NCI-H2171 treated with DMSO at 0.1 percent for 48 hours (cell line): ENCODE results near the gene STAT5B.
A peak's percentile ranks its signal among the peaks of the same experiment; 100 is the strongest.
"Not testable (repeated sequence)": the region's sequence is repeated elsewhere in the genome, so short reads cannot be mapped to it uniquely, and the experiment has no call there.

ENCODE experiments used
- DNase-seq: peaks from one replicate; lab custom pipeline; 2025; lab: John Stamatoyannopoulos, UW

Gene STAT5B

GRCh38 chr17:42193216-42193968 lies 82.8 kb downstream of the STAT5B start:
- no peak for DNase-seq

- no peak for DNase-seq
Observed at GRCh38 chr17:42192189-42193126, 83.7 kb downstream of the STAT5B start.

GRCh38 chr17:42191275-42191608 lies 84.9 kb downstream of the STAT5B start:
- DNase-seq, result no peak

- no peak for DNase-seq
Observed at GRCh38 chr17:42190491-42191274, 85.5 kb downstream of the STAT5B start.

GRCh38 chr17:42189651-42189965 lies 86.6 kb downstream of the STAT5B start:
- no peak for DNase-seq

- DNase-seq, result peak; percentile 77
Observed at GRCh38 chr17:42188749-42189650, 87.2 kb downstream of the STAT5B start.

GRCh38 chr17:42187833-42188232 lies 88.4 kb downstream of the STAT5B start:
- no peak for DNase-seq

- DNase-seq, result not testable (repeated sequence)
Observed at GRCh38 chr17:42186191-42186590, 90.0 kb downstream of the STAT5B start.

GRCh38 chr17:42185621-42185930 lies 90.6 kb downstream of the STAT5B start:
- no peak for DNase-seq

GRCh38 chr17:42184713-42185620 lies 91.2 kb downstream of the STAT5B start, which contains the start of gene HCRT:
TSS of gene HCRT (minus strand) at chr17:42185452. CDS start at chr17:42185365, 87 bp downstream.
- DNase-seq, result no peak

- DNase-seq, result no peak
Observed at GRCh38 chr17:42183741-42184711, 92.2 kb downstream of the STAT5B start.

- no peak for DNase-seq
Observed at GRCh38 chr17:42182927-42183734, 93.1 kb downstream of the STAT5B start.

- no peak for DNase-seq
Observed at GRCh38 chr17:42181851-42182207, 94.4 kb downstream of the STAT5B start.

- DNase-seq, result peak; percentile 82
Observed at GRCh38 chr17:42180922-42181850, 95.0 kb downstream of the STAT5B start, which contains the start of gene KCNH4. TSS of gene KCNH4 (minus strand) at chr17:42181142. CDS start at chr17:42180945, 197 bp downstream.

GRCh38 chr17:42180411-42180921 lies 95.7 kb downstream of the STAT5B start:
- DNase-seq, result no peak

GRCh38 chr17:42179911-42180410 lies 96.2 kb downstream of the STAT5B start:
- peak; percentile 14 for DNase-seq

- DNase-seq, result no peak
Observed at GRCh38 chr17:42179335-42179734, 96.9 kb downstream of the STAT5B start.
